Measurements from ENCODE around the gene MYRIP. TPM values are rescaled to one million over a fixed set of nuclear protein-coding genes. Genes with fewer than 3 reads are reported as not detected.

The MYRIP gene
- total RNA-seq, 1 experiment from 2014 or later, result 0.59 TPM

GRCh38 chr3:40097131-40098117 lies 288.0 kb downstream of the MYRIP start:
- no peak overlapping the region for H3K4me3 Mint-ChIP-seq (ENCODE audit: unreplicated experiment)
- no peaks in the 10 kb centered on the region for H3K36me3 Mint-ChIP-seq (ENCODE audit: insufficient read depth, unreplicated experiment)
- BruUV-seq (replicated peaks), result no TSS peak
- no peaks in the 10 kb centered on the region for H3K36me3 ChIP-seq (ENCODE audit: control insufficient read depth, insufficient read depth, low read length)
- CTCF ChIA-PET, result no interaction called here
- no peak overlapping the region for H3K4me3 ChIP-seq (ENCODE audit: low read depth, low read length)
- H3K27me3 ChIP-seq (replicated peaks; ENCODE audit: control insufficient read depth, insufficient read depth, low read length), result no peaks in the 10 kb centered on the region
- H3K27me3 Mint-ChIP-seq (ENCODE audit: insufficient read depth, unreplicated experiment), result peaks cover 5% of the 10 kb centered on the region
- H3K27ac Mint-ChIP-seq (ENCODE audit: unreplicated experiment), result no peak overlapping the region
- H3K4me1 ChIP-seq, result no peaks in the 10 kb centered on the region
- H3K4me1 Mint-ChIP-seq (ENCODE audit: low read depth, unreplicated experiment), result peaks cover 6% of the 10 kb centered on the region
- POLR2A ChIA-PET, result interaction anchor here (0.6 kb wide), 1 partner anchor 16 kb away, joined by 3 read pairs; no protein-coding TSS in a partner anchor
- no peaks in the 10 kb centered on the region for H3K9me3 Mint-ChIP-seq (ENCODE audit: unreplicated experiment)
- DNase-seq, result no peak
- intact Hi-C loops (cut with micrococcal nuclease; ENCODE audit: unreplicated experiment), result no loop called here
- H3K9me3 ChIP-seq, result no peaks in the 10 kb centered on the region
- TF ChIP-seq CTCF (IDR thresholded peaks at IDR 0.05; ENCODE audit: insufficient read depth in 1 of 2, low read depth in 1 of 2, low read length in 1 of 2, severe bottlenecking in 1 of 2, unreplicated experiment in 1 of 2), result no peak

- Histone ChIP-seq H3K9me3 (no peaks in the 10 kb centered on the region), H3K36me3 (ENCODE audit: control insufficient read depth, insufficient read depth, low read length) (no peaks in the 10 kb centered on the region), H3K4me1 (no peaks in the 10 kb centered on the region), H3K27me3 (replicated peaks; ENCODE audit: control insufficient read depth, insufficient read depth, low read length) (no peaks in the 10 kb centered on the region), H3K4me3 (ENCODE audit: low read depth, low read length) (no peak overlapping the region)
- H3K27me3 Mint-ChIP-seq (ENCODE audit: insufficient read depth, unreplicated experiment), result peaks cover 5% of the 10 kb centered on the region
- H3K36me3 Mint-ChIP-seq (ENCODE audit: insufficient read depth, unreplicated experiment), result no peaks in the 10 kb centered on the region
- BruUV-seq (replicated peaks), result no TSS peak
- CTCF ChIA-PET, result no interaction called here
- TF ChIP-seq CTCF (IDR thresholded peaks at IDR 0.05; ENCODE audit: insufficient read depth in 1 of 2, low read depth in 1 of 2, low read length in 1 of 2, severe bottlenecking in 1 of 2, unreplicated experiment in 1 of 2), result no peak
- peaks cover 6% of the 10 kb centered on the region for H3K4me1 Mint-ChIP-seq (ENCODE audit: low read depth, unreplicated experiment)
- H3K9me3 Mint-ChIP-seq (ENCODE audit: unreplicated experiment), result no peaks in the 10 kb centered on the region
- H3K27ac Mint-ChIP-seq (ENCODE audit: unreplicated experiment), result no peak overlapping the region
- no peak for DNase-seq
- POLR2A ChIA-PET, result interaction anchor here (0.6 kb wide), 1 partner anchor 17 kb away, joined by 3 read pairs; no protein-coding TSS in a partner anchor
- H3K4me3 Mint-ChIP-seq (ENCODE audit: unreplicated experiment), result no peak overlapping the region
- intact Hi-C loops (cut with micrococcal nuclease; ENCODE audit: unreplicated experiment), result no loop called here
Measured at GRCh38 chr3:40098261-40098759, 288.9 kb downstream of the MYRIP start.

GRCh38 chr3:40099871-40100270 lies 290.5 kb downstream of the MYRIP start:
- Mint-ChIP-seq H3K36me3 (ENCODE audit: insufficient read depth, unreplicated experiment) (no peaks in the 10 kb centered on the region), H3K27me3 (ENCODE audit: insufficient read depth, unreplicated experiment) (peaks cover 5% of the 10 kb centered on the region), H3K27ac (ENCODE audit: unreplicated experiment) (no peak overlapping the region), H3K9me3 (ENCODE audit: unreplicated experiment) (no peaks in the 10 kb centered on the region), H3K4me1 (ENCODE audit: low read depth, unreplicated experiment) (peaks cover 6% of the 10 kb centered on the region), H3K4me3 (ENCODE audit: unreplicated experiment) (no peak overlapping the region)
- ChIA-PET POLR2A (no interaction called here), CTCF (no interaction called here)
- BruUV-seq (replicated peaks), result no TSS peak
- no peak for DNase-seq
- no peak for TF ChIP-seq CTCF (IDR thresholded peaks at IDR 0.05; ENCODE audit: insufficient read depth in 1 of 2, low read depth in 1 of 2, low read length in 1 of 2, severe bottlenecking in 1 of 2, unreplicated experiment in 1 of 2)
- no peaks in the 10 kb centered on the region for H3K27me3 ChIP-seq (replicated peaks; ENCODE audit: control insufficient read depth, insufficient read depth, low read length)
- intact Hi-C loops (cut with micrococcal nuclease; ENCODE audit: unreplicated experiment), result no loop called here
- no peak overlapping the region for H3K4me3 ChIP-seq (ENCODE audit: low read depth, low read length)
- no peaks in the 10 kb centered on the region for H3K9me3 ChIP-seq
- no peaks in the 10 kb centered on the region for H3K4me1 ChIP-seq
- no peaks in the 10 kb centered on the region for H3K36me3 ChIP-seq (ENCODE audit: control insufficient read depth, insufficient read depth, low read length)
